ENCODE results near the gene BCL11A.

The BCL11A gene

DNA sequence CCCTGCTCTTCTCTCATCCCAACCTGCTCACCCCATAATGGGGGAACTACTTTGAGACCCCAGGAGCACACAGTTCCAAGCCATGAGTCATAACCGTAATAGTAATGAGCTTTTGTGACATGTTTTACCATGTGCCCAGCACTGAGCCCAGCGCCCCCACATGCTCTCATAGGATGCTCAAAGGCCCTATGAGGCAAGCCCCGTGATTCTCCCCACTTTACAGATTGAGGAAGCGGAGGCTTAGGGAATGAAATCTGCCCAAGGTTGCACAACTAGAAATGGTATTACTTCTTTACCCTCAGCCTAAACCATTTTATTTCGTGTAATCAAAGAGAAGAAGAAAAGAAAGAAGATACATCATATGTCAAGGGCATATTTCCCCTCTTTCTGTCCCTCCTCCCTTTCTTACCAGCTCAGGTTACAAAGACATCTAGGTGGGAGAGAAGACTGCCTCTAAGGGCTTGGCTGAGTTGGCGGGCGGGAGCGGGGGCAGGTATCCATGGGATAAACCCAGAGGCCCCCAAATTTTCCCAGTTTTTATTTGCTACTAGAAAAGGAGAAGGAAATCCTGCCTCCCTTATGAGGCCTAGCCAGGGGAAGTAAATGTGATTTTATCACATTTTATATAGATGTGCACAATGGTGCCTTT is 24.2 kb downstream of the BCL11A start:
- TF ChIP-seq TAF1 (IDR thresholded peaks at IDR 0.05; ENCODE audit: low read depth) (no peak), TCF12 (IDR thresholded peaks at IDR 0.05; ENCODE audit: low read depth) (no peak), EGR1 (IDR thresholded peaks at IDR 0.05) (no peak), NFIC (IDR thresholded peaks at IDR 0.05) (no peak), CEBPB (IDR thresholded peaks at IDR 0.05) (no peak), ZBTB7A (IDR thresholded peaks at IDR 0.05; ENCODE audit: low read depth) (no peak), FOXM1 (IDR thresholded peaks at IDR 0.05; ENCODE audit: borderline replicate concordance, low read depth) (no peak), RAD21 (IDR thresholded peaks at IDR 0.05; ENCODE audit: low read depth) (no peak), CREB1 (IDR thresholded peaks at IDR 0.05; ENCODE audit: low read depth) (no peak), TEAD4 (IDR thresholded peaks at IDR 0.05) (no peak), YY1 (IDR thresholded peaks at IDR 0.05; ENCODE audit: low read depth) (no peak), EP300 (IDR thresholded peaks at IDR 0.05; ENCODE audit: borderline replicate concordance) (no peak)
- TF ChIP-seq, protein P1, sequence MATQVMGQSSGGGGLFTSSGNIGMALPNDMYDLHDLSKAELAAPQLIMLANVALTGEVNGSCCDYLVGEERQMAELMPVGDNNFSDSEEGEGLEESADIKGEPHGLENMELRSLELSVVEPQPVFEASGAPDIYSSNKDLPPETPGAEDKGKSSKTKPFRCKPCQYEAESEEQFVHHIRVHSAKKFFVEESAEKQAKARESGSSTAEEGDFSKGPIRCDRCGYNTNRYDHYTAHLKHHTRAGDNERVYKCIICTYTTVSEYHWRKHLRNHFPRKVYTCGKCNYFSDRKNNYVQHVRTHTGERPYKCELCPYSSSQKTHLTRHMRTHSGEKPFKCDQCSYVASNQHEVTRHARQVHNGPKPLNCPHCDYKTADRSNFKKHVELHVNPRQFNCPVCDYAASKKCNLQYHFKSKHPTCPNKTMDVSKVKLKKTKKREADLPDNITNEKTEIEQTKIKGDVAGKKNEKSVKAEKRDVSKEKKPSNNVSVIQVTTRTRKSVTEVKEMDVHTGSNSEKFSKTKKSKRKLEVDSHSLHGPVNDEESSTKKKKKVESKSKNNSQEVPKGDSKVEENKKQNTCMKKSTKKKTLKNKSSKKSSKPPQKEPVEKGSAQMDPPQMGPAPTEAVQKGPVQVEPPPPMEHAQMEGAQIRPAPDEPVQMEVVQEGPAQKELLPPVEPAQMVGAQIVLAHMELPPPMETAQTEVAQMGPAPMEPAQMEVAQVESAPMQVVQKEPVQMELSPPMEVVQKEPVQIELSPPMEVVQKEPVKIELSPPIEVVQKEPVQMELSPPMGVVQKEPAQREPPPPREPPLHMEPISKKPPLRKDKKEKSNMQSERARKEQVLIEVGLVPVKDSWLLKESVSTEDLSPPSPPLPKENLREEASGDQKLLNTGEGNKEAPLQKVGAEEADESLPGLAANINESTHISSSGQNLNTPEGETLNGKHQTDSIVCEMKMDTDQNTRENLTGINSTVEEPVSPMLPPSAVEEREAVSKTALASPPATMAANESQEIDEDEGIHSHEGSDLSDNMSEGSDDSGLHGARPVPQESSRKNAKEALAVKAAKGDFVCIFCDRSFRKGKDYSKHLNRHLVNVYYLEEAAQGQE (IDR thresholded peaks at IDR 0.05; ENCODE audit: low read depth): no peak
- TF ChIP-seq, protein P2, sequence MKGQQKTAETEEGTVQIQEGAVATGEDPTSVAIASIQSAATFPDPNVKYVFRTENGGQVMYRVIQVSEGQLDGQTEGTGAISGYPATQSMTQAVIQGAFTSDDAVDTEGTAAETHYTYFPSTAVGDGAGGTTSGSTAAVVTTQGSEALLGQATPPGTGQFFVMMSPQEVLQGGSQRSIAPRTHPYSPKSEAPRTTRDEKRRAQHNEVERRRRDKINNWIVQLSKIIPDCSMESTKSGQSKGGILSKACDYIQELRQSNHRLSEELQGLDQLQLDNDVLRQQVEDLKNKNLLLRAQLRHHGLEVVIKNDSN (IDR thresholded peaks at IDR 0.05): no peak
- TF ChIP-seq, protein P3, sequence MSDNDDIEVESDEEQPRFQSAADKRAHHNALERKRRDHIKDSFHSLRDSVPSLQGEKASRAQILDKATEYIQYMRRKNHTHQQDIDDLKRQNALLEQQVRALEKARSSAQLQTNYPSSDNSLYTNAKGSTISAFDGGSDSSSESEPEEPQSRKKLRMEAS (IDR thresholded peaks at IDR 0.05): no peak

- no peak for TF ChIP-seq EP300 (IDR thresholded peaks at IDR 0.05; ENCODE audit: borderline replicate concordance)
- no peak for TF ChIP-seq CEBPB (IDR thresholded peaks at IDR 0.05)
- no peak for TF ChIP-seq TAF1 (IDR thresholded peaks at IDR 0.05; ENCODE audit: low read depth)
- TF ChIP-seq, protein P3 (IDR thresholded peaks at IDR 0.05): no peak
- no peak for TF ChIP-seq YY1 (IDR thresholded peaks at IDR 0.05; ENCODE audit: low read depth)
- TF ChIP-seq RAD21 (IDR thresholded peaks at IDR 0.05; ENCODE audit: low read depth): no peak
Observed at GRCh38 chr2:60528281-60529020, 25.0 kb downstream of the BCL11A start.

GRCh38 chr2:60527762-60528161 is 25.7 kb downstream of the BCL11A start:
- TF ChIP-seq EP300 (IDR thresholded peaks at IDR 0.05; ENCODE audit: borderline replicate concordance) (no peak), YY1 (IDR thresholded peaks at IDR 0.05; ENCODE audit: low read depth) (no peak), RAD21 (IDR thresholded peaks at IDR 0.05; ENCODE audit: low read depth) (no peak), ZBTB7A (IDR thresholded peaks at IDR 0.05; ENCODE audit: low read depth) (no peak), TEAD4 (IDR thresholded peaks at IDR 0.05) (no peak), CREB1 (IDR thresholded peaks at IDR 0.05; ENCODE audit: low read depth) (no peak), TAF1 (IDR thresholded peaks at IDR 0.05; ENCODE audit: low read depth) (no peak), NFIC (IDR thresholded peaks at IDR 0.05) (no peak), CEBPB (IDR thresholded peaks at IDR 0.05) (no peak)
- TF ChIP-seq, protein P1 (IDR thresholded peaks at IDR 0.05; ENCODE audit: low read depth): no peak

- TF ChIP-seq NFIC (IDR thresholded peaks at IDR 0.05) (no peak), TCF12 (IDR thresholded peaks at IDR 0.05; ENCODE audit: low read depth) (no peak), TAF1 (IDR thresholded peaks at IDR 0.05; ENCODE audit: low read depth) (no peak), CEBPB (IDR thresholded peaks at IDR 0.05) (no peak), YY1 (IDR thresholded peaks at IDR 0.05; ENCODE audit: low read depth) (no peak), EGR1 (IDR thresholded peaks at IDR 0.05) (no peak), FOXM1 (IDR thresholded peaks at IDR 0.05; ENCODE audit: borderline replicate concordance, low read depth) (no peak), CREB1 (IDR thresholded peaks at IDR 0.05; ENCODE audit: low read depth) (no peak), RAD21 (IDR thresholded peaks at IDR 0.05; ENCODE audit: low read depth) (no peak)
- TF ChIP-seq, protein P2 (IDR thresholded peaks at IDR 0.05): no peak
- TF ChIP-seq, protein P3 (IDR thresholded peaks at IDR 0.05): no peak
Observed at GRCh38 chr2:60526623-60527022, 26.8 kb downstream of the BCL11A start.

DNA sequence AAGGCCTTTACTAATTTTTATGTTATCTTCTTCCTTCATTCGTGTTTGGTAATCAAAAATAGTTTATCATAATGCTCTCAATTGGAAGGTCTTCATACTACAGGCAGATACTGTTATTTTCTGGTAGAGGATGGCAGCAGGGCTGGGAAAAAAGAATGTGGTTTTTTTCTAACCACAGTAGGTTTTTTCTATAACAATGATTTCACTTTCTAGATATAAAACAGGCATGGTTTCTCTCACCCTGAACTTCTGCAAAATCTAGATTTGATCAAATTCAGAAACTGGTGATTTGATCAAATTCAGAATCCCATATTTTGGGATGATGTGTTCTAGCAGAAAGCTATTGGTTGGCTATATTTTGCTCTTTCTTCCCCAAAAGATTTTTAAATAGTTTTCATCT is 27.6 kb downstream of the BCL11A start:
- TF ChIP-seq CREB1 (IDR thresholded peaks at IDR 0.05; ENCODE audit: low read depth) (no peak), RAD21 (IDR thresholded peaks at IDR 0.05; ENCODE audit: low read depth) (no peak), TEAD4 (IDR thresholded peaks at IDR 0.05) (no peak), FOXM1 (IDR thresholded peaks at IDR 0.05; ENCODE audit: borderline replicate concordance, low read depth) (no peak), YY1 (IDR thresholded peaks at IDR 0.05; ENCODE audit: low read depth) (no peak), EP300 (IDR thresholded peaks at IDR 0.05; ENCODE audit: borderline replicate concordance) (no peak), CEBPB (IDR thresholded peaks at IDR 0.05) (no peak), TAF1 (IDR thresholded peaks at IDR 0.05; ENCODE audit: low read depth) (no peak), ZBTB7A (IDR thresholded peaks at IDR 0.05; ENCODE audit: low read depth) (no peak)
- TF ChIP-seq, protein P1 (IDR thresholded peaks at IDR 0.05; ENCODE audit: low read depth): no peak

Measured in Ishikawa (cell line).